GM23338 (cell line): ENCODE measurements around the gene CHMP3. TPM values are rescaled to one million over a fixed set of nuclear protein-coding genes. Genes with fewer than 3 reads are reported as not detected.

Source experiments
- ATAC-seq: fragments of 200-7000 bp; cut with Tn5 transposase; 3 replicates; pipeline ENCODE4 v1.9.1; 2020
- DNase-seq: peaks from one replicate; pipeline ENCODE4 v3.0.0-alpha.2; 2015; ENCODE audit warnings: low spot score
- H2AFZ ChIP-seq: fragments of 200-600 bp; sonication (generic); 2 replicates; pipeline ENCODE4 v1.8.0; 2016; ENCODE audit warnings: antibody characterized with exemption, mild to moderate bottlenecking, moderate library complexity
- H3F3A ChIP-seq: fragments of 200-600 bp; sonication (generic); replicated peaks from 2 replicates; pipeline ENCODE4 v1.8.0; 2017; ENCODE audit warnings: antibody characterized with exemption, mixed run types, low read depth
- H3K27ac ChIP-seq: fragments of 200-600 bp; sonication (generic); 2 replicates; pipeline ENCODE4 v1.6.1; 2016; ENCODE audit warnings: low read depth
- H3K27me3 ChIP-seq: fragments of 200-600 bp; sonication (generic); 2 replicates; pipeline ENCODE4 v1.8.0; 2016; ENCODE audit warnings: mild to moderate bottlenecking, mixed run types, moderate library complexity; ENCODE audit not compliant: insufficient read depth
- H3K36me3 ChIP-seq: fragments of 200-600 bp; sonication (generic); 2 replicates; pipeline ENCODE4 v1.8.0; 2016; ENCODE audit warnings: mild to moderate bottlenecking; ENCODE audit not compliant: insufficient read depth
- H3K4me1 ChIP-seq: fragments of 200-600 bp; sonication (generic); 2 replicates; pipeline ENCODE4 v1.8.0; 2016; ENCODE audit warnings: mild to moderate bottlenecking, moderate library complexity; ENCODE audit not compliant: insufficient read depth
- H3K4me2 ChIP-seq: fragments of 200-600 bp; sonication (generic); 2 replicates; pipeline ENCODE4 v1.7.1; 2017; ENCODE audit warnings: mixed run types
- H3K4me3 ChIP-seq: fragments of 200-600 bp; sonication (generic); 2 replicates; pipeline ENCODE4 v1.6.1; 2016; ENCODE audit warnings: mixed run types
- H3K79me2 ChIP-seq: fragments of 200-600 bp; sonication (generic); replicated peaks from 2 replicates; pipeline ENCODE4 v1.8.0; 2017; ENCODE audit warnings: mild to moderate bottlenecking; ENCODE audit not compliant: insufficient read depth
- H3K9me2 ChIP-seq: fragments of 200-600 bp; sonication (generic); 2 replicates; pipeline ENCODE4 v1.8.0; 2017; ENCODE audit not compliant: insufficient read depth
- H4K20me1 ChIP-seq: fragments of 200-600 bp; sonication (generic); replicated peaks from 2 replicates; pipeline ENCODE4 v1.8.0; 2017; ENCODE audit warnings: mild to moderate bottlenecking; ENCODE audit not compliant: insufficient read depth
- H3K27ac Mint-ChIP-seq: 2 replicates; pipeline ENCODE4 v1.8.0; 2020; ENCODE audit warnings: inconsistent platforms, mild to moderate bottlenecking, moderate library complexity, mixed read lengths
- H3K27me3 Mint-ChIP-seq: 3 replicates; pipeline ENCODE4 v1.8.0; 2022; ENCODE audit warnings: low read depth, mild to moderate bottlenecking, moderate library complexity, mixed read lengths, inconsistent platforms; ENCODE audit not compliant: insufficient read depth, poor library complexity
- H3K36me3 Mint-ChIP-seq: 3 replicates; pipeline ENCODE4 v1.8.0; 2021; ENCODE audit warnings: low read depth, mild to moderate bottlenecking, inconsistent platforms, moderate library complexity, mixed read lengths
- H3K4me1 Mint-ChIP-seq: 3 replicates; pipeline ENCODE4 v1.8.0; 2020; ENCODE audit warnings: mild to moderate bottlenecking, inconsistent platforms, mixed read lengths
- H3K4me3 Mint-ChIP-seq: 3 replicates; pipeline ENCODE4 v1.8.0; 2021; ENCODE audit warnings: moderate library complexity, mild to moderate bottlenecking, inconsistent platforms, mixed read lengths
- H3K9me3 Mint-ChIP-seq: 3 replicates; pipeline ENCODE4 v1.8.0; 2020; ENCODE audit warnings: moderate library complexity, mild to moderate bottlenecking, inconsistent platforms, mixed read lengths
- CTCF ChIP-seq, 2 experiments: fragments of 200-600 bp in 1 of 2; sonication (generic) in 1 of 2; conservative IDR thresholded peaks; 2 replicates each; pipeline versions ENCODE4 v1.5.1 to v1.6.1; 2016 to 2017; ENCODE audit warnings: antibody characterized with exemption in 2 of 2, low read depth in 2 of 2, mild to moderate bottlenecking in 2 of 2, moderate library complexity in 1 of 2
- ETS1 ChIP-seq: IDR thresholded peaks from 2 replicates; pipeline ENCODE4 v1.6.1; 2016; ENCODE audit warnings: antibody characterized with exemption
- EZH2phosphoT487 ChIP-seq: fragments of 200-600 bp; sonication (generic); IDR thresholded peaks from one replicate; pipeline ENCODE4 v1.8.1; 2018; ENCODE audit warnings: antibody characterized with exemption; ENCODE audit not compliant: unreplicated experiment
- JUNB ChIP-seq: IDR thresholded peaks from one replicate; pipeline ENCODE4 v1.6.1; 2016; ENCODE audit warnings: antibody characterized with exemption; ENCODE audit not compliant: unreplicated experiment
- POLR2AphosphoS5 ChIP-seq: IDR thresholded peaks from 2 replicates; pipeline ENCODE4 v1.6.1; 2016; ENCODE audit warnings: antibody characterized with exemption, low read depth
- REST ChIP-seq: IDR thresholded peaks from one replicate; pipeline ENCODE4 v1.6.1; 2018; ENCODE audit warnings: antibody characterized with exemption; ENCODE audit not compliant: unreplicated experiment
- STAT1 ChIP-seq: IDR thresholded peaks from one replicate; pipeline ENCODE4 v1.6.1; 2016; ENCODE audit warnings: antibody characterized with exemption; ENCODE audit not compliant: unreplicated experiment
- ZNF114 ChIP-seq: fragments of 250-450 bp; sonication (Bioruptor Pico); IDR thresholded peaks from 2 replicates; pipeline ENCODE4 v1.5.0; 2020; ENCODE audit warnings: mild to moderate bottlenecking, moderate library complexity
- ZNF331 ChIP-seq: fragments of 250-450 bp; sonication (Bioruptor Pico); IDR thresholded peaks from 2 replicates; pipeline ENCODE4 v1.5.0; 2020; ENCODE audit warnings: low read depth, mild to moderate bottlenecking, moderate library complexity
- ZNF462 ChIP-seq: fragments of 250-450 bp; sonication (Bioruptor Pico); IDR thresholded peaks from 2 replicates; pipeline ENCODE4 v1.5.0; 2020; ENCODE audit warnings: mild to moderate bottlenecking, moderate library complexity
- polyA plus RNA-seq: library from polyadenylated mRNA; unstranded; fragments of >200 nt; fragmentation: Nextera tagmentation; extraction: Ambion mirVana; gene quantifications from 2 replicates; pipeline ENCODE4 v1.2.1, GENCODE V29; 2016
- total RNA-seq: library from RNA; depleted of rRNA; stranded (reverse); fragments of >200 nt; shearing (Covaris generic); gene quantifications from 2 replicates; pipeline ENCODE4 v1.2.3, GENCODE V29; 2014

CHMP3 gene
- total and polyA plus RNA-seq, 2 experiments from 2014 or later = 15.5 to 15.6 TPM

GRCh38 chr2:86476092-86476491 lies 87.2 kb downstream of the CHMP3 start:
- peaks cover 3% of the 10 kb centered on the region for H3K27me3 Mint-ChIP-seq
- H3K79me2 ChIP-seq = no peaks in the 10 kb centered on the region
- H3K27ac Mint-ChIP-seq = no peak overlapping the region
- peaks cover 26% of the 10 kb centered on the region for H3K36me3 Mint-ChIP-seq
- H4K20me1 ChIP-seq = peaks cover 6% of the 10 kb centered on the region; the same call in 1 of the 2 replicates
- peaks cover 7% of the 10 kb centered on the region for H3K36me3 ChIP-seq
- ATAC-seq (no peak), DNase-seq (no peak)
- H3K4me2 ChIP-seq = no peak overlapping the region
- no peaks in the 10 kb centered on the region for H3K9me2 ChIP-seq
- H3K4me3 ChIP-seq = no peak overlapping the region
- no peaks in the 10 kb centered on the region for H3K27me3 ChIP-seq
- no peaks in the 10 kb centered on the region for H3K4me1 ChIP-seq
- TF ChIP-seq JUNB = no peak
- H3K27ac ChIP-seq = no peak overlapping the region
- H3K4me1 Mint-ChIP-seq = peaks cover 20% of the 10 kb centered on the region
- no peak overlapping the region for H3K4me3 Mint-ChIP-seq
- H3F3A ChIP-seq = no peaks in the 10 kb centered on the region
- H3K9me3 Mint-ChIP-seq = no peaks in the 10 kb centered on the region
- no peak overlapping the region for H2AFZ ChIP-seq

GRCh38 chr2:86471637-86472036 lies 91.6 kb downstream of the CHMP3 start:
- Histone ChIP-seq H3K27me3 (no peaks in the 10 kb centered on the region), H3K4me1 (no peaks in the 10 kb centered on the region), H3K27ac (no peak overlapping the region), H3K4me3 (no peak overlapping the region), H3K79me2 (no peaks in the 10 kb centered on the region), H3K36me3 (peaks cover 20% of the 10 kb centered on the region), H3K4me2 (no peak overlapping the region), H3F3A (no peaks in the 10 kb centered on the region), H3K9me2 (no peaks in the 10 kb centered on the region), H4K20me1 (peaks cover 14% of the 10 kb centered on the region; the same call in 1 of the 2 replicates), H2AFZ (no peak overlapping the region)
- no peak overlapping the region for H3K27ac Mint-ChIP-seq
- H3K4me1 Mint-ChIP-seq = no peaks in the 10 kb centered on the region
- H3K27me3 Mint-ChIP-seq = no peaks in the 10 kb centered on the region
- H3K4me3 Mint-ChIP-seq = no peak overlapping the region
- peaks cover 20% of the 10 kb centered on the region for H3K36me3 Mint-ChIP-seq
- H3K9me3 Mint-ChIP-seq = no peaks in the 10 kb centered on the region
- DNase-seq (no peak), ATAC-seq (no peak)
- TF ChIP-seq EZH2phosphoT487 (no peak), REST (no peak), ZNF114 (CRISPR knock-in tag) (no peak), ZNF462 (no peak), CTCF (conservative IDR thresholded peaks at IDR 0.05; ENCODE audit: low read depth in 2 of 2) (no peak), ZNF331 (CRISPR knock-in tag) (no peak), STAT1 (no peak), ETS1 (no peak), POLR2AphosphoS5 (no peak)
